ENCODE measurements around the gene RPE. TPM values are rescaled to one million over a fixed set of nuclear protein-coding genes. Genes with fewer than 3 reads are reported as not detected.

The RPE gene
- total RNA-seq, 1 donor from 2014 or later: 45.1 TPM

DNA sequence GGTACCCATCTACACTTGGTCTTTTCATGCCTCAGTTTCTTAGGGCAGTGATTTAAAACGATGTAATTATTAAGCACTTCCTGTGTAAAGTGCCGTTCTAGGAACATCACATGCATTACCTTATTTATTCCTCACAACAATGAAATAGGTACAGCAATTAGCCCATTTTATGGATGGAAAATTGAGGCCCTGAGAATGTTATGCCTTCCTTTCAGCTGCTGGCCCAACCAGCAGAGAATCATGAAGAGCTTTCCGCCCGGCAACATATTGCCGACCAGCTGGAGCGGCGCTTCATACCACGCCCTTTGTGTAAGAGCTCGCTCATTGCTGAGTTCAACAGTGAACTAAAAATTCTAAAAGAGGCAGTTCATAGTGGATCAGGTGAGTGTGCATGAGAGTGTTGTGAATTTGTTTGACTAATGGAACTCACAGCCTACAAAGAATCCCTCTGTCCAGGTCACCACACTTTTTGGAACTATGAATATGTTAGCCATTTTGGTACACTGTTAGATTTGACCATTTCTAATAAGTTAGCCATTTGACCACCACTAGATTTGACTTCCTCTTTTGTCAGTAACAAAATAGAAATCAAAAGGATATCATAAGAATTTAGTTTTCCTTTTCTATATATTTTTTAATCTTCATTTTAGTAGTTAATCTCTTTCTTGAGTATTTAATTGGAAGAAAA lies 25.6 kb upstream of the RPE start:
- TF ChIP-seq, protein P1, sequence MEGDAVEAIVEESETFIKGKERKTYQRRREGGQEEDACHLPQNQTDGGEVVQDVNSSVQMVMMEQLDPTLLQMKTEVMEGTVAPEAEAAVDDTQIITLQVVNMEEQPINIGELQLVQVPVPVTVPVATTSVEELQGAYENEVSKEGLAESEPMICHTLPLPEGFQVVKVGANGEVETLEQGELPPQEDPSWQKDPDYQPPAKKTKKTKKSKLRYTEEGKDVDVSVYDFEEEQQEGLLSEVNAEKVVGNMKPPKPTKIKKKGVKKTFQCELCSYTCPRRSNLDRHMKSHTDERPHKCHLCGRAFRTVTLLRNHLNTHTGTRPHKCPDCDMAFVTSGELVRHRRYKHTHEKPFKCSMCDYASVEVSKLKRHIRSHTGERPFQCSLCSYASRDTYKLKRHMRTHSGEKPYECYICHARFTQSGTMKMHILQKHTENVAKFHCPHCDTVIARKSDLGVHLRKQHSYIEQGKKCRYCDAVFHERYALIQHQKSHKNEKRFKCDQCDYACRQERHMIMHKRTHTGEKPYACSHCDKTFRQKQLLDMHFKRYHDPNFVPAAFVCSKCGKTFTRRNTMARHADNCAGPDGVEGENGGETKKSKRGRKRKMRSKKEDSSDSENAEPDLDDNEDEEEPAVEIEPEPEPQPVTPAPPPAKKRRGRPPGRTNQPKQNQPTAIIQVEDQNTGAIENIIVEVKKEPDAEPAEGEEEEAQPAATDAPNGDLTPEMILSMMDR (IDR thresholded peaks at IDR 0.05): no peak
- Histone ChIP-seq H3K4me3 (no peak overlapping the region), H3K9me3 (no peaks in the 10 kb centered on the region), H3K36me3 (no peaks in the 10 kb centered on the region), H3K27ac (no peak overlapping the region), H3K4me1 (no peaks in the 10 kb centered on the region), H3K27me3 (ENCODE audit: low read depth) (no peaks in the 10 kb centered on the region)
- no peak for ATAC-seq
- intact Hi-C loops (cut with DNase I): loop anchor here (5.0 kb wide), 1 partner anchor 215 kb away; no protein-coding TSS in a partner anchor
- no peak for DNase-seq

DNA sequence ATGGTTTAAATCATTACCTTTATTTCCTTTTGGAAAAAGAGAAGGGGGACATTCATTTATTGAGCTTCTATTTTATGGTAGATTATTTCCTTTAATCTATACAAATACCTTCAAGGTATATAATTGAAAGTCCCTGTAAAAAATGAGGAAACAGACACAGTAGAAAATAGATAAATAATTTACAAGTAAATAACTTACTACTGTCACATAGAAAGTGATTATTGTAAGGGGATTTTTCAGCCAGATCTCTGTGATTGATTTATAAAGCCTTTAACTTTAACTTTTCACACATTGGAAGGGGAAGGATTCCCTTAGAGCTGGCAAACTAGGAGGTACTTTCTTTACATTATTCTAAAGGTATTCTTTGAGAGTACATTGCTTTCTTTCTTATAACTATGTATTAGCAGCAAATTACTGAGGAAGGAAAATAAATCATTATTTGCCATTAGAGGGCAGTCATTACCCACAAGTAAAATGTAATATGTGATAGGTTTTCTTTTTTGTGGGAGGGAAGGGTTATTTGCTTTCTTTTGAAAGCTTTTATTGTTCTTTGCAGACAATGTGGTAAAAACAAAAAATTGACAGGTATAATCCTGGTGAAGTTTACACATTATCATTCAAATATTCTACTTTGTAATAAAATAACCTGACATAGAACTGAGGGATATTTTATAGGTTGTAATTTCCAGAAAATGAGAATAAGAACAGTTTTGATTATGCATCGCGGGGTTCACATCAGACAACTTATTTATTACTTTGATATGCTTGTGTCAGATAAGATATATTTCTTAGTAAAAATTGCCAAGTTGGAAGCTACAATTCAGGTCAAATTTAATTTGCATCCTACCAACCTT lies 24.8 kb upstream of the RPE start:
- DNase-seq: no peak
- Histone ChIP-seq H3K4me1 (no peaks in the 10 kb centered on the region), H3K27ac (no peak overlapping the region), H3K9me3 (no peaks in the 10 kb centered on the region), H3K4me3 (no peak overlapping the region), H3K36me3 (no peaks in the 10 kb centered on the region), H3K27me3 (ENCODE audit: low read depth) (no peaks in the 10 kb centered on the region)
- TF ChIP-seq, protein P1 (IDR thresholded peaks at IDR 0.05): peak; percentile 56
- peak in 1 of 2 donors; percentile 56 for ATAC-seq
- intact Hi-C loops (cut with DNase I): loop anchor here (5.0 kb wide), 1 partner anchor 215 kb away; no protein-coding TSS in a partner anchor

DNA sequence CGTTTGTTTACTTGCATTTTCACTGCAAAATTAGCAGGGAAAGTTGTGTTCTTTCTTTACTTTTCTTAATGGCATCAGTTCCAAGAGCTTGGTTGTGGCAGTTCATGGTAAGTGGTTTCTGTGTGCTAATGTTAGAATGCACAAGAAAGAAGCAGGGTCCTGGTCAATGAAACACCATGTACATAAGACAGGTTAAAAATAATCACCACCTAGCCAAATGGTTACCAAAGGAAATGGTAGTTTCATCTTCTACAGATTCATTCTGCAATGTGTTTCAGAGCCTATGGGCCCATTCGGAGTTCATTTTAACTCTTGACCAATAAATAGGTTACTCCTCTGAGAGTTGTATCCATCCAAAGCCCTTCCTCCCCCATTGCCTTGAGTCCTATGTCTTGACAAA lies 18.1 kb upstream of the RPE start:
- Histone ChIP-seq H3K27ac (no peak overlapping the region), H3K9me3 (no peaks in the 10 kb centered on the region), H3K27me3 (ENCODE audit: low read depth) (no peaks in the 10 kb centered on the region), H3K4me3 (no peak overlapping the region), H3K36me3 (no peaks in the 10 kb centered on the region), H3K4me1 (no peaks in the 10 kb centered on the region)
- intact Hi-C loops (cut with DNase I): no loop called here
- no peak for DNase-seq
- TF ChIP-seq, protein P1 (IDR thresholded peaks at IDR 0.05): no peak
- ATAC-seq: no peak

DNA sequence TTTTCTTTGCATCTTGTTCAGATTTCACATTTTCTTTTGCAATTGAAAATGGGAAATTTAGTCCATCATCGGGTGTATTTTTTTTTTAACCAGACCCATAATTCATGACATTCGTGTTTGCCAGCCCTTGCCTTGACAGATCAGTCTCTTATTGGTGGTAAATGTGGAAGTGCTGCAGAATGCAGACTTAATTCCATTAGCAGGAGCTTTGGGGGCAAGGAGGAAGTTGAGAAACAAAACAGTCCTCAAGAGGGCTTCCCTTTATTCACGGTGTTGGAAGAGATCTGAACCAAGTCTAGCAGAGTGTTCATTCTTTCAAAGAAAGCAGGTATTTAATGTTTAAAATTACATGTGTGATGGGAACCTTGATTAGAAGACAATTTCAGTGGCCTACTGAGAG lies 16.6 kb upstream of the RPE start:
- peak in 1 of 2 donors; percentile 72 for ATAC-seq
- intact Hi-C loops (cut with DNase I): no loop called here
- TF ChIP-seq, protein P1 (IDR thresholded peaks at IDR 0.05): no peak
- no peaks in the 10 kb centered on the region for H3K27me3 ChIP-seq (ENCODE audit: low read depth)
- H3K4me1 ChIP-seq: no peaks in the 10 kb centered on the region
- H3K9me3 ChIP-seq: no peaks in the 10 kb centered on the region
- DNase-seq: no peak
- no peaks in the 10 kb centered on the region for H3K36me3 ChIP-seq
- no peak overlapping the region for H3K4me3 ChIP-seq
- no peak overlapping the region for H3K27ac ChIP-seq

DNA sequence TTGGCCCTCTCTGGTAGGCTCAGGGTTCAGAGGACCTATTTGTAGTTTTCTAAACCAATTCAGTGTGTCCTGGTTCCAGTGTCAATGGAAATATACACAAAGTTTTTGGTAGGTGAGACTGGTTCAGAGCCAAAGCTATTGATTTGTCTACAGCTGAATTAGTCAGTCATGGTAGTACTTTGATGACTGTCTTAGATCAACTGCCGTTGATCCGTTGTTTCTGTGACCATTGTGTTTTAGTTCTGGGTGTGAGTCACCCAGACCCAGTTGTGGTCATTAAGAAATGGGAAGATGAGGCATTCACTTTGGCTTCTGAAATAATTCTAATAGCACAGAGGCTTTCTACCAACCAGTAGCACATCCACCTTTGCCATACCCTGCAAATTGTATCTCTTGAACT lies 16.0 kb upstream of the RPE start:
- no peaks in the 10 kb centered on the region for H3K4me1 ChIP-seq
- no peaks in the 10 kb centered on the region for H3K27me3 ChIP-seq (ENCODE audit: low read depth)
- H3K27ac ChIP-seq: no peak overlapping the region
- H3K9me3 ChIP-seq: no peaks in the 10 kb centered on the region
- ATAC-seq: no peak
- intact Hi-C loops (cut with DNase I): no loop called here
- no peak for DNase-seq
- no peaks in the 10 kb centered on the region for H3K36me3 ChIP-seq
- H3K4me3 ChIP-seq: no peak overlapping the region
- TF ChIP-seq, protein P1 (IDR thresholded peaks at IDR 0.05): no peak
